HG03460 (cell line): ENCODE results near the gene IFNG-AS1.

ENCODE experiments used
- ATAC-seq: cut with Tn5 transposase; IDR thresholded peaks from one replicate; pipeline ENCODE4 v1.9.1; 2021; ENCODE audit not compliant: unreplicated experiment

The IFNG-AS1 gene

GRCh38 chr12:68036642-68037041 is 47.4 kb downstream of the IFNG-AS1 start:
- no peak for ATAC-seq

- no peak for ATAC-seq
Measured at GRCh38 chr12:68037616-68038255, 48.5 kb downstream of the IFNG-AS1 start.

- ATAC-seq = no peak
Measured at GRCh38 chr12:68038650-68039049, 49.4 kb downstream of the IFNG-AS1 start.

- ATAC-seq = peak; percentile 48
Measured at GRCh38 chr12:68040450-68041075, 51.3 kb downstream of the IFNG-AS1 start.

GRCh38 chr12:68042212-68042699 is 53.0 kb downstream of the IFNG-AS1 start:
- ATAC-seq = no peak

GRCh38 chr12:68043435-68043834 is 54.2 kb downstream of the IFNG-AS1 start:
- ATAC-seq = no peak

- no peak for ATAC-seq
Measured at GRCh38 chr12:68048648-68049297, 59.5 kb downstream of the IFNG-AS1 start.

- no peak for ATAC-seq
Measured at GRCh38 chr12:68056300-68056699, 67.1 kb downstream of the IFNG-AS1 start.

- no peak for ATAC-seq
Measured at GRCh38 chr12:68063900-68064590, 74.8 kb downstream of the IFNG-AS1 start.

- no peak for ATAC-seq
Measured at GRCh38 chr12:68065163-68065562, 75.9 kb downstream of the IFNG-AS1 start.

- no peak for ATAC-seq
Measured at GRCh38 chr12:68065687-68066086, 76.4 kb downstream of the IFNG-AS1 start.

GRCh38 chr12:68067762-68068376 is 78.6 kb downstream of the IFNG-AS1 start:
- ATAC-seq = no peak

GRCh38 chr12:68069275-68069674 is 80.0 kb downstream of the IFNG-AS1 start:
- no peak for ATAC-seq
